Measurements from ENCODE around the gene FBL. TPM values are rescaled to one million over a fixed set of nuclear protein-coding genes. Genes with fewer than 3 reads are reported as not detected.

The FBL gene
- polyA plus RNA-seq, 1 donor (not counting 4 experiments of a cell fraction or from before 2014, with no cell fraction given): 357 TPM

DNA sequence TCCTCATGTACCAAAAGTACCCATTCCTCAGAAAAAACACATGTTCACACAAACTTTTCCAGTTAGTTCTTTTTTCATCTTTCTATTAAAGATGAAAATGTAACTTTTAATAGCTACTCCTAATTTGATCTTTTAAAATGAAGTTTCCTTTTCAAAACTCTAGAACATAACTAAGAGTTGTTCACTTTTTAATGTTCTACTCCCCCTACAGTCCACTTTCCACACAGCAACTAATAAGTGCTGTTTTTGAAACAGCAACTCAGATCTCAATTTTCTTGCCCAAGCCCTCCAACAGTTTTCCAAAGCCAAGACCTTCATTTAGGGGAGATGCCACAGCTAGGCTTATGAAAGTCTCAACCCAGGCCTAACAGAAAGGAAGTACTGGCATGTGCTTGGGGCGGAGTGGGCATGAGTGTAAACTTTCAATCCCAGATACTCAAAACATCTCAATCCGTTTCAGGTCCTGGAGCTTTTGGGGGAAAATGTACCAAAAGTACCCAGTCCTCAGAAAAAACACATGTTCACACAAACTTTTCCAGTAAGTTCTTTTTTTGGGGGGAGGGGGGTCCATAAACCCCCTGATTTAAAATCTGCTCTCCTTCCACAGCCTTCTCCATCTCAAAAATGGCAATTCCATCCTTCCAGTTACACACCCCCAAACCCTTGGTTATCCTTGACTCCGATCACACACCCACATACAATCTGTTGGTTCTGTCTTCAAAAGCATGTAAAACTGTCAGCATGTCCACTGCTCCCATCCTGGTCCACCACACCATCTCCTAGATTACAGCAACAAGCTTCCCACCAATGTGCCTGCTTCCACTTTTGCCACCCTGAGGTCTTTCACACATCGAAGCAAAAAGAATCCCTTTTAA is 2.0 kb downstream of the FBL start:
- Histone ChIP-seq H3K4me2 (ENCODE audit: control insufficient read depth, extremely low read depth, insufficient read depth, low read depth, low read length) (peak overlapping the region; percentile 97), H4K20me1 (ENCODE audit: control insufficient read depth, extremely low read depth, insufficient read depth, low read length) (peaks cover 4% of the 10 kb centered on the region), H2AFZ (ENCODE audit: control insufficient read depth, low read length) (no peak overlapping the region), H3K79me2 (ENCODE audit: control insufficient read depth, insufficient read depth, low read length) (peaks cover 69% of the 10 kb centered on the region), H3K27ac (ENCODE audit: control insufficient read depth, insufficient read depth, low read length) (peak overlapping the region; percentile 86), H3K4me1 (ENCODE audit: control insufficient read depth, extremely low read depth, insufficient read depth, low read length) (peaks cover 36% of the 10 kb centered on the region), H3K4me3 (ENCODE audit: control insufficient read depth in 2 of 3, extremely low read depth in 1 of 3, insufficient read depth in 2 of 3, low read depth in 1 of 3, low read length in 3 of 3) (peak overlapping the region; percentile 86 to 95 (median 86)), H3K36me3 (ENCODE audit: control insufficient read depth in 2 of 2, extremely low read depth in 1 of 2, insufficient read depth in 2 of 2, low read length in 2 of 2) (peaks cover 9 to 14% of the 10 kb centered on the region in 2 experiments), H3K9me1 (ENCODE audit: control insufficient read depth, extremely low read depth, insufficient read depth, low read length) (no peaks in the 10 kb centered on the region), H3K9me3 (ENCODE audit: control insufficient read depth, low read depth, low read length) (no peaks in the 10 kb centered on the region), H3K9ac (ENCODE audit: control insufficient read depth, extremely low read depth, insufficient read depth, low read length) (peak overlapping the region; percentile 92), H3K27me3 (ENCODE audit: control insufficient read depth, extremely low read depth, insufficient read depth, low read length) (no peaks in the 10 kb centered on the region)
- FAIRE-seq (peak; percentile 29), DNase-seq (ENCODE audit: low read depth, low spot score) (no peak)
- dilution Hi-C loops (cut with MboI; ENCODE audit: extremely low pct_ligation_motif_present, low sequenced_read_pairs): no loop called here
- TF ChIP-seq, protein P1, sequence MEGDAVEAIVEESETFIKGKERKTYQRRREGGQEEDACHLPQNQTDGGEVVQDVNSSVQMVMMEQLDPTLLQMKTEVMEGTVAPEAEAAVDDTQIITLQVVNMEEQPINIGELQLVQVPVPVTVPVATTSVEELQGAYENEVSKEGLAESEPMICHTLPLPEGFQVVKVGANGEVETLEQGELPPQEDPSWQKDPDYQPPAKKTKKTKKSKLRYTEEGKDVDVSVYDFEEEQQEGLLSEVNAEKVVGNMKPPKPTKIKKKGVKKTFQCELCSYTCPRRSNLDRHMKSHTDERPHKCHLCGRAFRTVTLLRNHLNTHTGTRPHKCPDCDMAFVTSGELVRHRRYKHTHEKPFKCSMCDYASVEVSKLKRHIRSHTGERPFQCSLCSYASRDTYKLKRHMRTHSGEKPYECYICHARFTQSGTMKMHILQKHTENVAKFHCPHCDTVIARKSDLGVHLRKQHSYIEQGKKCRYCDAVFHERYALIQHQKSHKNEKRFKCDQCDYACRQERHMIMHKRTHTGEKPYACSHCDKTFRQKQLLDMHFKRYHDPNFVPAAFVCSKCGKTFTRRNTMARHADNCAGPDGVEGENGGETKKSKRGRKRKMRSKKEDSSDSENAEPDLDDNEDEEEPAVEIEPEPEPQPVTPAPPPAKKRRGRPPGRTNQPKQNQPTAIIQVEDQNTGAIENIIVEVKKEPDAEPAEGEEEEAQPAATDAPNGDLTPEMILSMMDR (optimal IDR thresholded peaks at IDR 0.05 in 1 of 3, IDR thresholded peaks at IDR 0.05 in 1 of 3, conservative IDR thresholded peaks at IDR 0.05 in 1 of 3; ENCODE audit: extremely low read depth in 1 of 3, insufficient read depth in 2 of 3, low read length in 3 of 3): peak; percentile 2 to 57 (median 54)
- TF ChIP-seq EZH2 (IDR thresholded peaks at IDR 0.05; ENCODE audit: low read length): no peak

GRCh38 chr19:39842693-39843435 is 3.3 kb downstream of the FBL start:
- H2AFZ ChIP-seq (ENCODE audit: control insufficient read depth, low read length): no peak overlapping the region
- H3K79me2 ChIP-seq (ENCODE audit: control insufficient read depth, insufficient read depth, low read length): peaks cover 74% of the 10 kb centered on the region
- TF ChIP-seq EZH2 (IDR thresholded peaks at IDR 0.05; ENCODE audit: low read length): no peak
- TF ChIP-seq, protein P1 (optimal IDR thresholded peaks at IDR 0.05 in 1 of 3, IDR thresholded peaks at IDR 0.05 in 1 of 3, conservative IDR thresholded peaks at IDR 0.05 in 1 of 3; ENCODE audit: extremely low read depth in 1 of 3, insufficient read depth in 2 of 3, low read length in 3 of 3): no peak
- peak overlapping the region; percentile 14 for H3K9ac ChIP-seq (ENCODE audit: control insufficient read depth, extremely low read depth, insufficient read depth, low read length)
- no peaks in the 10 kb centered on the region for H3K27me3 ChIP-seq (ENCODE audit: control insufficient read depth, extremely low read depth, insufficient read depth, low read length)
- DNase-seq (ENCODE audit: low read depth, low spot score) (no peak), FAIRE-seq (no peak)
- no peaks in the 10 kb centered on the region for H3K9me3 ChIP-seq (ENCODE audit: control insufficient read depth, low read depth, low read length)
- no peak overlapping the region for H3K27ac ChIP-seq (ENCODE audit: control insufficient read depth, insufficient read depth, low read length)
- peaks cover 17 to 22% of the 10 kb centered on the region in 2 experiments for H3K36me3 ChIP-seq (ENCODE audit: control insufficient read depth in 2 of 2, extremely low read depth in 1 of 2, insufficient read depth in 2 of 2, low read length in 2 of 2)
- peak overlapping the region; percentile 52 for H3K4me2 ChIP-seq (ENCODE audit: control insufficient read depth, extremely low read depth, insufficient read depth, low read depth, low read length)
- no peaks in the 10 kb centered on the region for H3K9me1 ChIP-seq (ENCODE audit: control insufficient read depth, extremely low read depth, insufficient read depth, low read length)
- peaks cover 36% of the 10 kb centered on the region for H3K4me1 ChIP-seq (ENCODE audit: control insufficient read depth, extremely low read depth, insufficient read depth, low read length)
- peak overlapping the region in 1 of 3 experiments; percentile 26 for H3K4me3 ChIP-seq (ENCODE audit: control insufficient read depth in 2 of 3, extremely low read depth in 1 of 3, insufficient read depth in 2 of 3, low read depth in 1 of 3, low read length in 3 of 3)
- H4K20me1 ChIP-seq (ENCODE audit: control insufficient read depth, extremely low read depth, insufficient read depth, low read length): peaks cover 4% of the 10 kb centered on the region
- dilution Hi-C loops (cut with MboI; ENCODE audit: extremely low pct_ligation_motif_present, low sequenced_read_pairs): no loop called here

Data from keratinocyte (primary cell).